Pancreas (tissue), 10 donors: Measurements from ENCODE around the gene FHIT. TPM values are rescaled to one million over a fixed set of nuclear protein-coding genes. Genes with fewer than 3 reads are reported as not detected.

Source experiments
- ATAC-seq, 4 donors: fragments of 200-7000 bp; cut with Tn5 transposase; one replicate each; pipeline versions ENCODE4 v1.8.0 to v1.9.1; 2020; ENCODE audit warnings: mild to moderate bottlenecking in 4 of 4, moderate library complexity in 4 of 4
- DNase-seq, 6 donors: peaks; one replicate each; pipeline ENCODE4 v3.0.0-alpha.2; 2020
- FAIRE-seq: peaks from 2 replicates; lab custom pipeline; 2012; peaks lifted over from hg19 to GRCh38; lab: Jason Lieb, UNC
- H3K27ac ChIP-seq, 4 donors: fragments of 200-600 bp; sonication (generic); 1 replicate in 3 of 4; 2 replicates in 1 of 4; pipeline versions ENCODE4 v1.5.0 to v1.8.0; 2020
- H3K27me3 ChIP-seq, 4 donors: fragments of 200-600 bp; one replicate each; pipeline ENCODE4 v1.8.0; 2021
- H3K36me3 ChIP-seq, 3 donors: fragments of 200-600 bp; sonication (generic) in 1 of 3; one replicate each; pipeline versions ENCODE4 v1.5.0 to v1.8.0; 2020 to 2021
- H3K4me1 ChIP-seq, 3 donors: fragments of 200-600 bp; one replicate each; pipeline ENCODE4 v1.8.0; 2021
- H3K4me3 ChIP-seq, 4 donors: fragments of 200-600 bp; sonication (generic) in 2 of 4; one replicate each; pipeline versions ENCODE4 v1.5.0 to v1.8.0; 2020 to 2021
- H3K9me3 ChIP-seq, 4 donors: fragments of 200-600 bp; one replicate each; pipeline ENCODE4 v1.8.0; 2021
- WGBS, 2 donors: extraction: QIAGEN DNeasy Blood & Tissue Kit; methylation state at CpG; one replicate each; pipeline ENCODE4 v1.1.7; 2013; 5-methylcytosine and 5-hydroxymethylcytosine counted together
- intact Hi-C, 3 donors: fragments of 100-400 bp; cut with DNase I; formaldehyde crosslinking; loops; one replicate each; pipeline versions ENCODE4 v1.11.1 to v1.14.2; 2022
- polyA plus RNA-seq, 2 donors: library from polyadenylated mRNA; stranded (reverse); fragments of 200-250 nt; gene quantifications; one replicate each; pipeline ENCODE4 v1.2.3, GENCODE V29; 2013
- total RNA-seq, 6 donors: library from RNA; stranded (reverse); fragmentation: NEBNext Ultra II Directional in 4 of 6; extraction: Animal tissue kit (Norgen Biotek cat#: 25700) in 4 of 6; gene quantifications; one replicate each; pipeline versions ENCODE4 v1.2.1 to v1.2.4, GENCODE V29; 2021 to 2023
- TF ChIP-seq, protein P1 (sequence below), 4 donors: fragments of 200-600 bp; sonication (generic) in 3 of 4; IDR thresholded peaks; one replicate each; pipeline versions ENCODE4 v1.5.0 to v1.8.0; 2021; ENCODE audit warnings: antibody characterized with exemption in 4 of 4
- donor health status: healthy with polysubstance abuse.
- donor health status: DM: no; HTN: no; CAD: no; lungs with moderate emphysema.
- donor health status: DM: no; HTN: no; CAD: no.
- donor health status: control.
- donor health status: control.
- donor health status: Bipolar disorder and iron deficiency.
- donor health status: DM: yes; HTN: yes; CAD: no.
- donor health status: DM: no; HTN: no; CAD: no.
- donor health status: DM: no; HTN: no; CAD: no.
- donor health status: DM: yes; HTN: yes; CAD: no.

FHIT gene
- total and polyA plus RNA-seq, 8 donors = 4.8 to 15.7 (median 8.0) TPM

DNA sequence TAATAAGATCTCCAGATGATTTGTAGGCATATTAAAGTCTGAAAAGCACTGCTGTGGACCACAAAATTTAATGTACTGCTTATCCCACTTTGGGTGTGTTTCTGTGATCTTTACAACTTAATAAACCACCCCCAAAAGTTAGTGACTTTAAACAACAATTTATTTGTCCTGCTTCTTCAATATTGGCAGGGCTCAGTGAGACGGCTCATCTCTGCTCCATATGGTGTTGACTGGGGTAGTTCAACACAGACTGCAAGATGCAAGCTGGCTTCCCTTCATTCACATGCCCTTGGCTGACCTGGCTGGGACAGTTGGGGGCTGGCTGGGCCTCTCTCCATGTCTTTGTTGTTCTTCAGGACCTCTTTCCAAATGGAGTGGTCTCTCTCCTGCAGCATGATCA is 337.8 kb downstream of the FHIT start:
- no peaks in the 10 kb centered on the region for H3K27me3 ChIP-seq
- no peak for ATAC-seq
- no peaks in the 10 kb centered on the region for H3K36me3 ChIP-seq
- H3K4me3 ChIP-seq = no peak overlapping the region
- FAIRE-seq = no peak
- DNase-seq = no peak
- no peaks in the 10 kb centered on the region for H3K9me3 ChIP-seq
- peaks cover 0 to 4% (median 0%) of the 10 kb centered on the region in 3 donors for H3K4me1 ChIP-seq
- TF ChIP-seq, protein P1, sequence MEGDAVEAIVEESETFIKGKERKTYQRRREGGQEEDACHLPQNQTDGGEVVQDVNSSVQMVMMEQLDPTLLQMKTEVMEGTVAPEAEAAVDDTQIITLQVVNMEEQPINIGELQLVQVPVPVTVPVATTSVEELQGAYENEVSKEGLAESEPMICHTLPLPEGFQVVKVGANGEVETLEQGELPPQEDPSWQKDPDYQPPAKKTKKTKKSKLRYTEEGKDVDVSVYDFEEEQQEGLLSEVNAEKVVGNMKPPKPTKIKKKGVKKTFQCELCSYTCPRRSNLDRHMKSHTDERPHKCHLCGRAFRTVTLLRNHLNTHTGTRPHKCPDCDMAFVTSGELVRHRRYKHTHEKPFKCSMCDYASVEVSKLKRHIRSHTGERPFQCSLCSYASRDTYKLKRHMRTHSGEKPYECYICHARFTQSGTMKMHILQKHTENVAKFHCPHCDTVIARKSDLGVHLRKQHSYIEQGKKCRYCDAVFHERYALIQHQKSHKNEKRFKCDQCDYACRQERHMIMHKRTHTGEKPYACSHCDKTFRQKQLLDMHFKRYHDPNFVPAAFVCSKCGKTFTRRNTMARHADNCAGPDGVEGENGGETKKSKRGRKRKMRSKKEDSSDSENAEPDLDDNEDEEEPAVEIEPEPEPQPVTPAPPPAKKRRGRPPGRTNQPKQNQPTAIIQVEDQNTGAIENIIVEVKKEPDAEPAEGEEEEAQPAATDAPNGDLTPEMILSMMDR (IDR thresholded peaks at IDR 0.05) = no peak
- no peak overlapping the region for H3K27ac ChIP-seq
- WGBS, 2 donors = 95 to 97% methylated on average over 1 of the region's 1 CpG
- intact Hi-C loops = no loop called here

DNA sequence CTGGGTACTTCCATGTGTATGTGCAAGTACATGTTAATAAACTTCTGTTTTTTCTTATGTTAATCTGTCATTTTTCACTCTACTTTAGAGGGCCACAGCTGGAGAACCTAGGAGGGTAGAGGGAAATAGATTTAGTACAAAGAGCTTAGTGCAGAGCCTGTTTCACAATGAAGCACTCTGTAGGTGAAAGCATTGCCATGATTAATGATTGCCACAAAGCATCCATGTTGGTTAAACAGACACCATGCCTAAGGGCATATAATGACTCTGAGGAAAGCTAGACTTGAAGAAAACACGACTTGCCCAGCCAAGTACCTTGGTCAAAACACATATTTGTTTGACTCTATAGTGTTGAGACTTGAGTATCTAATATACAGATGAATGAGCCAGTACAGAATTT is 338.4 kb downstream of the FHIT start:
- Histone ChIP-seq H3K4me3 (no peak overlapping the region), H3K27me3 (no peaks in the 10 kb centered on the region), H3K36me3 (no peaks in the 10 kb centered on the region), H3K4me1 (peaks cover 0 to 4% (median 0%) of the 10 kb centered on the region in 3 donors), H3K27ac (no peak overlapping the region), H3K9me3 (no peaks in the 10 kb centered on the region)
- 68 to 77% methylated on average over 1 of the region's 1 CpG for WGBS, 2 donors
- intact Hi-C loops = no loop called here
- DNase-seq (no peak), ATAC-seq (no peak), FAIRE-seq (no peak)
- TF ChIP-seq, protein P1 (IDR thresholded peaks at IDR 0.05) = no peak

DNA sequence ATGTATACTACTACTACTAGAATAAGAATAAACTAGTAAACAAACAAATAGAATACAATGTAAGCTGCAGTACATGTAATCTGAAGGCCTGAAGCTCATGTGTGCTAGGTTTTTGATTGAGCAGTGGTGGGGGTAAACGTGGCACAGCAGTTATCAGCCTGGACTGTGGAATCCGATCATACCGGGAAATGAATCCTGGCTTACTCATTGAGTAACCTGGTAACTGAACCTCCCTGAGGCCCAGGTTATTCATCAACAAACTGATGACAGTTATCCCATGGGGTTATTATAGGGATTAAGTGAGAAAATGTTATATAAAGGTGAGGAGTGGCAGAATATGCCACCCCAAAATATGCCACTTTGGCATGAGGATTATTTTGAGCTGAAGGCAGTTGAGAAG is 339.1 kb downstream of the FHIT start:
- intact Hi-C loops = no loop called here
- peaks cover 0 to 4% (median 0%) of the 10 kb centered on the region in 3 donors for H3K4me1 ChIP-seq
- no peak for ATAC-seq
- H3K27me3 ChIP-seq = no peaks in the 10 kb centered on the region
- no peak for FAIRE-seq
- DNase-seq = no peak
- TF ChIP-seq, protein P1 (IDR thresholded peaks at IDR 0.05) = no peak
- H3K36me3 ChIP-seq = no peaks in the 10 kb centered on the region
- WGBS, 2 donors = 85 to 91% methylated on average over 3 of the region's 3 CpGs
- no peak overlapping the region for H3K4me3 ChIP-seq
- no peak overlapping the region for H3K27ac ChIP-seq
- H3K9me3 ChIP-seq = peaks cover 0 to 2% (median 0%) of the 10 kb centered on the region in 4 donors

DNA sequence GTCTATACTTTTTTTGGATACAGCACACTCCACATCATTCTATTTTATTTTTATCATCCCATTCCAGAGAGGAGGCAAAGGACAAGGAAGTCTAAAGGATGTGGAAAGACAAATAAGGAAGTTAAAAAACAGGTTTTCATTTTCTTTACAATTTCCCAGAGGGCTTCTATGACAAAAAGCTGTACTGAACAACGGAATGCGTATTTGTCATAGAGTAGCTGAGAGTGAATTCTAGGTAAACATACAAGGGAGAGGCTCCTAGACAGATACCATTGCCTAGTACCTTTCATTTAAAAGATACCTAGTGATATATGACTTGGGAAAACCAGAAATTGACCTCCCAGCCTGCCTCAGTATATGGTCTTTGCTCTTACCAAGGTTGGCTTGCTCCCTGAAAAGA is 341.7 kb downstream of the FHIT start:
- Histone ChIP-seq H3K27me3 (no peaks in the 10 kb centered on the region), H3K27ac (no peak overlapping the region), H3K36me3 (no peaks in the 10 kb centered on the region), H3K4me1 (no peaks in the 10 kb centered on the region), H3K4me3 (no peak overlapping the region), H3K9me3 (peaks cover 0 to 4% (median 0%) of the 10 kb centered on the region in 4 donors)
- intact Hi-C loops = no loop called here
- TF ChIP-seq, protein P1 (IDR thresholded peaks at IDR 0.05) = no peak
- FAIRE-seq (no peak), DNase-seq (no peak), ATAC-seq (no peak)
- 74 to 82% methylated on average over 2 of the region's 2 CpGs for WGBS, 2 donors

DNA sequence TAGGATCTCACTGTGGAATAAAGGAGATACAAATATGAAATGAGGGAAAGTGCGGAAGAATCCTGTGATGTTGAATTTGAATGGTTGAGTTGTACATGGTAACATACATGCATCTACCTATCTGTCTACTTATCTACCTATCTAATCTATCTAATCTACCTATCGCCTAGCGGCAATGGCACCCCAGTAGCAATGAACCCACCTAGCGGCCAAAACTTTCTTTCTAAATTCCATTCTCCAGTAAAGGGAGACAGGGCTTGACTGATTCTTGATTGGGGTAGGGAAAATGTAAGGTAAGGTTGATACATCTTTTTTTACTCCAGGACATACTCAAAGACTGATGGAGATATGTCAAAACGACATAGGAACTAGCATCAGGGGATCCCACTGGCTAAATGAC is 345.0 kb downstream of the FHIT start:
- TF ChIP-seq, protein P1 (IDR thresholded peaks at IDR 0.05) = no peak
- FAIRE-seq (no peak), ATAC-seq (no peak), DNase-seq (no peak)
- Histone ChIP-seq H3K4me1 (no peaks in the 10 kb centered on the region), H3K27ac (no peak overlapping the region), H3K9me3 (peaks cover 0 to 4% (median 0%) of the 10 kb centered on the region in 4 donors), H3K36me3 (no peaks in the 10 kb centered on the region), H3K4me3 (no peak overlapping the region), H3K27me3 (no peaks in the 10 kb centered on the region)
- intact Hi-C loops = no loop called here
- 90% methylated on average over 5 of the region's 5 CpGs for WGBS, 2 donors
